HG02885 (cell line): Measurements from ENCODE around the gene EDDM3A.
"Not testable (repeated sequence)": the region's sequence is repeated elsewhere in the genome, so short reads cannot be mapped to it uniquely, and the experiment has no call there.

Source experiments
- ATAC-seq: cut with Tn5 transposase; IDR thresholded peaks from one replicate; pipeline ENCODE4 v1.9.1; 2021; ENCODE audit warnings: mild to moderate bottlenecking; ENCODE audit not compliant: unreplicated experiment, poor library complexity

EDDM3A gene

DNA sequence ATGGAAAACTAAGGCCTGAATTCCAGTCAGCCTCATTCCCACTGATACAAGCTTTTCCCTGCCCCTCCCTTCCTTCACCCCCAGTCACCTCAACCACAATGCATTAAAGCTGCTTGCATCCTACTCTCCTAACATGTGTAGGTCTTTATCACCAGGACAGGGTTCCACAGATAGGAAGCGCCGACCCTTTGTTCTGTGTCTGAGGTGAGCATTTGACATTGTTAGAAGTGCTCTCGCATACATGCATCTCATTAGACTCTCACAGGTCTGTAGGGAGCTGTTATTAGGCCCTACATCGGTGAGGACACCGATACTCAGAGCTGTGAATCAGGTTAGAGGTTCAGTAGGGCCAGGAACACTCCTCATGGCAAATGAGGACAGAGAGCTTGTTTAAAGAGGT lies 13.2 kb upstream of the EDDM3A start:
- ATAC-seq = no peak

DNA sequence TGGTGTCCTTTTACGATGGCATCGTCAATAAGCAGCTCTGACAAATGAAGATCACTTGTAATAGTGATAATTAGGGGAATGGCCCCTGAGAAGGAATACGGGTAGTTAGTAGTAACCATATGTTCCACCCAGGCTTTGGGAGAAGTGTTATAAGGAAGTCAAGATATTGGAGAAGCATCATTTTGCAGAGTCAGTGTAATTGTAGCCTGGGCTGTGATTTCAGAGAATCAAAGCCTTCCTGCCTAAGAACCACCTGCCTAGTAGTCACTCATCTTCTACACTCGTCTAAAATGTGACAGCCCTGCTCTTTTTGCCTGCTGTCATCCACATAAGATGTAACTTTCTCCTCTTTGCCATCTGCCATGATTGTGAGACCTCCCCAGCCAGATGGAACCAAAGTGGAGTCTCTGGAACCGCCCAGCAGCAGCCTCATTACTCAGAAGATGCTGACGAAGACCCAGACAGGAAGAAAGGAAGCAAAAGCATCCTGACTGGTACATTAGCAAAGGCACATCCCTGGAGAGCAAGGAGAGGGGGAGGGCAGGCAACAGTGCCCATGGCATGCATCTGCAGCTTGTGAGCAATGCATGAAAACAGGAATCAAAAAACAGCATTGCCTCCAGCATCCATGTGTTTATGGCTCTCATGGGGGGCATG lies 12.6 kb upstream of the EDDM3A start:
- ATAC-seq = no peak

DNA sequence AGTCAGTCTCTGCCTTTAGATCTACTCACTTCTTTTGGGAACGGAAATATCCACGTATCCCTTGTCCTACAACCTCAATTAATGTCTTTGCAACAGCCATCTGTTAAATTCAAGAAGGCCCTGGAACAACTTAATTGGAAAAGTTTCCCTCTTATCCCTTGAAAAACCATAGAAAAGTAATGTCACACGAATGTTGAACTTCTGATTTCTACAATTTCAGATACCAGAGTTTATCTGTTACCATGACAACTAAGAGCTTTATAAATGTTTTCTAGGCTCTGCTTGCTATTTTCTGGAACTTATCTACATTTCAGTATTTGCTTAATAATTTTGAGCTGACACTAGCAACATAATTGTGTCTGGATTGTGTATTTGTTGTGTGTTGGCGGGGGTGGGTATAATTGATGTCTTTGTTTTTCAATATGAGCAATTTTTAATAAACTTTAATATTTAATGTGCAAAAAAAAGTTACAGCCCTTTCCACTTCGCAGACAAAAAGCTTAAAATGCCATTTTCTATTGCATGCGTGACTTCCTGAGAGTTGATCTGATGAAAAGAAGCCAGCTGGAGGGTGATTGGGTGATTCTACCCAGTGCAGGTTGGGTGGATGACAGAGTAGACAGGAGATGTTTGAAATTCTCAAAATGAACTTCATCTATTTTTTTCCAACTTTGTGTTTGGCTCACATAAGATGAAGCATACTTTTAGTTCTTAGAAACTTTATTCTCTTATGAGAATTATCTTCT lies 11.8 kb upstream of the EDDM3A start:
- ATAC-seq = no peak

DNA sequence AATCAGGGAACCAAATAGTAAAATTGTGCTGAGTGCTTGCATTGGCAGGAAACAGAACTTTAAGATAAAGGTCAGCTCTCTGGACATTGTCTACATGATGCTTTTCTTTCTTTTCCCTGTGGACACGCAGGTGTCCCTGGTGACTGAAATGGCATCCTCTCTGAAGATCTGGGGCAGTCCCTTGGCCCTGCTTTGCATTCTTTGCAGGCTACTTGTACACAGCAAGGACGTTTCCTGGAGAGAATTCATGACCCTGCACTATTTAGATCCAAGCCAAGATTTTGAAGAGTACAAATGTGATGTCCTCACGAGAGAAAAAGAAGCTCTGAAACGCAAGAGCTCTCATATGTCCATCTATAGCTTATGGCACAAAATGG lies 11.3 kb upstream of the EDDM3A start:
- ATAC-seq = no peak

DNA sequence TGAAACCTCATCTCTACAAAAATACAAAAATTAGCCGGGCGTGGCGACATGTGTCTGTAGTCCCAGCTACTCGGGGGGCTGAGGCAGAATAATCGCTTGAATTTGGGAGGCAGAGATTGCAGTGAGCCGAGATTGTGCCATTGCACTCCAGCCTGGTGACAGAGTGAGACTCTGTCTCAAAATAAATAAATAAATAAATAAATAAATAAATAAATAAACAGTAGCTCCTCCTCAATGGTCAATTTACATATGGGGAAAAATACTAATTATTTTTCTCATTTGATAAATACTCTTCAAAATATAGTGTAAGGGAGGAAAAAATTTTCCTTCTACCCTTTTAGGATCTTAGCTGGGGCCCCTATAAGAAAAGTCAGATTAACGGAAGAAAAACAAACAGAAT lies 7.4 kb upstream of the EDDM3A start:
- ATAC-seq = not testable (repeated sequence)

DNA sequence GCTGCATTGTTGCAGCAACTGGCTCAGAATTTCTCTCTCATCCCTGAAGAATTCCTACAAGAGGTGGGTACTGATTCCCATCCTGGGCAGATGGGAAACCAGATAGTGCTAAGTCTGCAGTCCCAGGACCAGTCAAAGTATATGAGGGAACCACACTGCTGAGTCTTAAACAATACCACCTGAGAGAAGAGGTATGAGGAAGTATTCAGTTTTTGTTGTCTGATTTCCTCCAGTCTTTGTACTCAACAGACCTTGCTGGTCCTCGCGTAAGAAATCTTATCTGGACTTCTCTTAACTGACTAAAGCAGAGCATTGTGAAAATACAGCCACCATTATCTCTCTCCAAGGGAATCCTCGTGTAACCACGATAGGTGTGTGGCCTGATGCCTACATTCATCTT lies 3.6 kb upstream of the EDDM3A start:
- ATAC-seq = no peak

DNA sequence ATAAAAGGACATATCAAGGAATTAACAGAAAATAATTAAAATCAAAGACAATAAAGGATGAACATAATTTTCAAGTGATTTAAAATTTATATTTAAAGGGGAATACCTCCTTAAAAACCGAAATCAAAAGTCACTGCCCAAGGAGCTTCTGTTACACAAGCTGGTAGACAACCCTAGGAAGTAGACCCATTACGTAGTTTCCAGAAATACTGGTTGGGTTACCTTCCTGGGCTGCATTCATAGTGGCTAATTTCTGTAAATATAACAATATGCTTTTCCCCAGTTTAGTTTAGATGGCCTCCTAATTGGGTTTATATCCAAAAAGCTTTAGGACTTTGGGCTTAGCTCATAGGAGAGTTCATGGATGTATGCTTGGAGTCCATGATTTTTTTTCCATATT lies 2.1 kb upstream of the EDDM3A start:
- no peak for ATAC-seq

DNA sequence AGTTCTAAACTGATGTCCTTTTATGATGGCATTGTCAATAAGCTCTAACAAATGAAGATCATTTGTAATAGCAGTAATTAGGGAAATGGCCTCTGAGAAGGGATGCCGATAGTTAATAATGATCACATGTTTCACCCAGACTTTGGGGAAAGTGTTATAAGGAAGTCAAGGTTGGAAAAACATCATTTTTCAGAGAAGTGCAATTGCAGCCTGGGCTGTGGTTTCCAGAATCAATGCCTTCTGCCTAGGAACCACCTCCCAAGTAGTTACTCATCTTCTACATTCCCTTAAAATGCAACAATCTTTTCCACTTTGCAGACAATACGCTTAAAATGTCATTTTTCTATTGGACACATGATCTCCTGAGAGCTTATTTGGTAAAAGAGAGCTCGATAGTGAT lies 879 bp downstream of the EDDM3A start:
- ATAC-seq = no peak

DNA sequence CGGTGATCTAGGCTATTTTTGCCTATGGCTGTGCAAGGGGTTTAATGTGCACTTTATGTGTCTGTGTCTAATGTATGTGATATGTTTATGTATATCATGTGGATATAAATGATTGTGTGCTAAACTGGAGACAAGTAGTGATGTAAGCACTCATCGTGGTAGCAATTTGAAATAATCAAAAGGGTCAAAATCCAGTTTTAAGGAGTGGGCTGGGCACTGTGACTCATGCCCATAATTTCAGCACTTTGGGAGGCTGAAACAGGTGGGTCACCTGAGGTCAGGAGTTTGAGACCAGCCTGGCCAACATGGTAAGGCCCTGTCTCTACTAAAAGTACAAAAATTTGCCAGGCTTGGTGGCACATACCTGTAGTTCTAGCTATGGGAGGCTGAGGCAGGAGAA lies 2.8 kb downstream of the EDDM3A start:
- ATAC-seq = no peak

DNA sequence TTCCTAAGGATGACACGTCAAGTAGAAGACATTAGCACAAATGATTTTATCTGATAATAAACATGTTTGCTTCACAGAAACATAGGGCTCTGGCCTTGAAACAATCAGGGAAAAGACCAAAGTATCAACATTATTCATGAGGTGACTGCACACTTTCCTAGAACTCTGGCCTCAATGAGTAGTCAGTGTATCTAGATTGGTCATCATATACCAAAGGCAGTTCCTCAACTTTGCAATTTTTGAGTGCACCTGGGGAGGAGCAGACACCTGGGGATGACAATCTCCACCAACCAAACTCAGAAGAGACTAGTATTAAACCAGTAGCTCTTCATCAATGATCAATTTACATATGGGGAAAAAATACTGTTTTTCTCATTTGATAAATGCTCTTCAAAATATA lies 4.5 kb downstream of the EDDM3A start:
- no peak for ATAC-seq

DNA sequence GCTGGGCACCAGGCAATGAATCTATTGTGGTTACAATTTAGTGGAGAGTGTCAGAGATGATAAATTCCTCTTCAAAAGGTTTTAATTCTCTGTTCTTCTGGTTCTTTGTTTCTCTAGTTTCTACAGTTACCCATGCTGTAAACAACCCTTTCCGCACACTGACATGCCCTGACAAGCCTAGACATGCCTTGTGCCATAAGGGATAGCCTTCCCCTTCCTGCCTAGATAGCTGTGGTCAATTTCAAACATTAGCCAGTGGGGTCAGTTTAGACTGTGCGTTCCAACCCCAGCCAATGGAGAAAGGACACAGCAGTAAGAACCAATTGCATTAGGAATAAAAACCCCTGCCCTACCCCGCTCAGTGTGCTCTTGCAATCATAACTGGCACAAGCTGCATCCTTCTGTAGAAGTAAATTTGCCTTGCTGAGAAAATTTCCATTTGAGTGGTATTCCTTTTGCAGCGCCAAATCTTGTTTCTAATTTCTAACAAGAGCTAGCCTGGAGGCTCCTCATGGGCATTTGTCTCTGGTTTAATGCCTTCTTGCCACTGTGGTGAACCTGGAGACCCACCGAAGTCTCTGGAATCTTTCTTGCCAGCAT lies 6.4 kb downstream of the EDDM3A start:
- no peak for ATAC-seq

DNA sequence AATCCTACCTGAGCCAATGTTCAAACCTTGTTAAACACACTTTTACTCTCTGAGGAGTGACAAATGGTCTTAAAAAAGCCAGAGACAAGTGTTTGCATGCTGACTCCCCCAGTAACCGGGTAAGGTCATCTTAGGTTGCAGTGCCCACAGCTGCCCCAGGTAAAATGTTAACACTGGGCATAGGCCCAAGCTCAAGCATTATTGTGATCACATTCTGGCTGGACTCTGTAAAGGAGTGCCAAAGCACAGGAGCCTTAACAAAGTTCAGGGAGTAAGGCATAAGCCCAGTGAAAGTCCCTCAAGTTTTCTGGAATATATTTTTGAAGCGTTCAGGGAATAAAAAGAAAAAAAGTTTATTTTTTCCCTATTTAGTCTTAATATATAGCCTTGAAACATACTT lies 8.6 kb downstream of the EDDM3A start:
- ATAC-seq = no peak

DNA sequence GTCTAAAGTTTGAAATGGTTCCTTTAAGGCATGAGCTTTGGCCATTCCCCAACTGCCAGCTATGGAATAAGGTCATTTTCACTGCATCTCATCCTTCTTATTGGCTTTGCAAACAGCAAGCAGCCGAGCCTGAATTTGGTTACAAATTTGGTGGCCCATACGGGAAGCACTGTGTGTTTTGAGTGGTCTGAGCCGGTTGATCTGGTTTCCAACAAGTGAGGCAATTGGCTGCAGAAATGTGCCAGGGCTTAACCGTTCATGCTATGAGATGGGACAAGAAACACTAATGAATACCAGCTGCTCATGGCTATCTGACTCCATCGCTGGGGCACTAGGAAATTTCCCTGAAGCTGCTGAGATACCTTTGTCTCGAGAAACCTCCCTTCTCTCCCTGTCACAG lies 9.3 kb downstream of the EDDM3A start:
- ATAC-seq = no peak

DNA sequence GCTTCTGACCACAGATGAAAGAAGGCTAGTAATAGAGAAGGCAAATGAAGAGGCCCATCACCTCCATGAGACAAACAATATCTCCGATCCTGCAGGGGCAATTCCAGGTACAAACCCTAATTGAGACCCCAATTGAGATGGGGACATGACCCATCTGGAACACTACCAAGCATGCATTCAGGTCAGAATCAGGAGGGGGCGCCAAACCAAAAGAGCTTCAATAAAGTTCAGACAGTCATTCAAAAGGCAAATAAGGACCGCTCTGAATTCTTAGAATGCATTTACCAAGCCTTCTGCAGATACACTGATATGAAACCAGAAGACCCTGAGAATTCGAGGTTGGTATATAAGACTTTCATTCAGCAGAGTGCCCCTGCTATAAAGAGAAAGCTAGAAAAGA lies 12.3 kb downstream of the EDDM3A start:
- ATAC-seq = no peak

DNA sequence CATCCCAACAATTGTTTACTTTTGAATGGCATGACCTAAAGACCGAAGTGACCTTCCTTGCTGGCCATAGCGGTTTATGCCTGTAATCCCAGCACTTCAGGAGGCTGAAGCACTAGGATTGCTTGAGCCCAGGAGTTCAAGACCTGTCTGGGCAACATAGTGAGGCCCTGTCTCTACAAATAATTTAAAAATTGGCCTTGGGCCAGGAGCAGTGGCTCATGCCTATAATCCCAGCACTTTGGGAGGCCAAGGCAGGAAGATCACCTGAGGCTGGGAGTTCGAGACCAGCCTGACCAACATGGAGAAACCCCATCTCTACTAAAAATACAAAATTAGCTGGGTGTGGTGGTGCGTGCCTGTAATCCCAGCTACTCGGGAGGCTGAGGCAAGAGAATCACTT lies 13.8 kb downstream of the EDDM3A start:
- not testable (repeated sequence) for ATAC-seq

DNA sequence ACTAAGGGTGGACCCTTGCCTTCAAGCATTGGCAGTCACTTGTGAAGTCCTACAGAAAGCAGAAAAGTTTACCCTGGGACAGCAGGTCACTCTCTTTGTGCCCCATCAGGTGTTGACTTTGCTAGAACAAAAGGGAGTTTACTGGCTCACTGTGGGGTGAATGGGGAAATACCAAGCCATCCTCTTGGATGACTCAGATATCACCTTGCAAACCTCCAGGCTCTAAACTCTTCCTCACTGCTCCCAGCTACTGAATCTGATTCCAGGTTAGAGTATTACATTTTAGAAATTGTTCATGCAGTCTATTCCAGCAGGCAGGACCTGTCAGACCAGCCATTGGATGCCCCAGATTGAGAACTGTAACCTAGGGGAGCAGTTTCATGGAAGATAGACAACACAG lies 15.3 kb downstream of the EDDM3A start:
- ATAC-seq = no peak

DNA sequence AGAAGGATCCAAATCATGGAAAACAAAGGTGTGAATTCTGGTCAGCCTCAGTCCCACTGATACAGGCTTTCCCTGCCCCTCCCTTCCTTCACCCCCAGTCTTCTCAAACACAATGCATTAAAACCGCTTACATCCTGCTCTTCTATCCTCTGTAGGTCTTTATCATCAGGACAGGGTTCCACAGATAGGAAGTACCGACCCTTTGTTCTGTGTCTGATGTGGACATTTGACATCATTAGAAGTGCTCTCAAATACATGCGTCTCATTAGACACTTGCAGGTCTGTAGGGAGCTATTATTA lies 22.9 kb downstream of the EDDM3A start:
- no peak for ATAC-seq

DNA sequence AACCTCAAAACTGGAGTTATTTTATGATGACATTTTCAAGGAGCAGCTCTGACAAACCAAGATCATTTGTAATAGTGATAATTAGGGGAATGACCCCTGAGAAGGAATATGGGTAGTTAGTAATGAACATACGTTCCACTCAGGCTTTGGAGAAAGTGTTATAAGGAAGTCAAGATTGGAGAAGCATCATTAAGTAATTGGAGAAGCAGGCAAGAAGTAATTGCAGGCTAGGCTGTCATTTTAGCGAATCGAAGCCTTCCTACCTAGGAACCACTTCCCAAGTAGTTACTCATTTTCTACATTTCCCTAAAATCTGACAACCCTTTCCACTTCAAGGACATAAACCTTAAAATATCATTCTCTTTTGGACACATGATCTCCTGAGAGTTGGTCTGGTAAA lies 23.7 kb downstream of the EDDM3A start:
- ATAC-seq = no peak

DNA sequence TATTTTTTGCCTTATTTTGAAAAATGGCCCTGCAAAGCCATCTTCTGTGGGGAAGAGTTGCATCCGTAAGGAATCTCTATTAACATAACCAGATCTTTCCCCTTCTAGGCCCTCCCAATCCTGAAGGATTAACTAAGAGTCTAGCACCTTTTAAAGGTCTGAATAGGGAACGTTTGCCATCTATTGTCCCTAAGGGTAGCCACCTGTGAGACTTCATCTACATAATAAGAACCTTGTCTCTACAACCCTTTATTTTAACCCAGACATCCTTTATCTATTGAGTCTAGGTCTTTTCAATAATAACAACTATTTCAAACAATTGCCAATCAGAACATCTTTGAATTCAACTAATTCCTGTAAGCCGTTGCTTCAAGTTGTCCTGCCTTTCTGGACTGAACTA lies 27.0 kb downstream of the EDDM3A start:
- ATAC-seq = no peak

DNA sequence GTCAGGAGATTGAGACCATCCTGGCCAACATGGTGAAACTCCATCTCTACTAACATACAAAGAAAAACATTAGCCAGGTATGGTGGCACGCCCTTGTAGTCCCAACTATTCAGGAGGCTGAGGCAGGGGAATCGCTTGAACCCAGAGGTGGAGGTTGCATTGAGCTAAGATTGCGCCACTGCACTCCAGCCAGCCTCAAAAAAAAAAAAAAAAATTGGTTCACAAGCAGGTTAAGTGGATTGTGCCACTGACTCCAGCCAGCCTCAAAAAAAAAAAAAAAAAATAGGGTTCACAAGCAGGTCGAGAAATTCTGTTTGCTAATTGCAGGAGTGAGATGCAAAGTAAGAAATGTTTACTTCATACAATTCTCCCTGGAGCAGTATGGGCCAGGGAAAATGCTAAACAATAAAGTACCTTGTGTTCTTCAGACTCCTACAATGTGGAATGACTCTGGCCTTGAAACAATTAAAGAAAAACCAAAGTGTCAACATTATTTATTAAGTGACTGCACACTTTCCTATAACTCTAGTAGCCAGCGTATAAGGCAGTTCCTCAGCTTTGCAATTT lies 28.7 kb downstream of the EDDM3A start:
- no peak for ATAC-seq

DNA sequence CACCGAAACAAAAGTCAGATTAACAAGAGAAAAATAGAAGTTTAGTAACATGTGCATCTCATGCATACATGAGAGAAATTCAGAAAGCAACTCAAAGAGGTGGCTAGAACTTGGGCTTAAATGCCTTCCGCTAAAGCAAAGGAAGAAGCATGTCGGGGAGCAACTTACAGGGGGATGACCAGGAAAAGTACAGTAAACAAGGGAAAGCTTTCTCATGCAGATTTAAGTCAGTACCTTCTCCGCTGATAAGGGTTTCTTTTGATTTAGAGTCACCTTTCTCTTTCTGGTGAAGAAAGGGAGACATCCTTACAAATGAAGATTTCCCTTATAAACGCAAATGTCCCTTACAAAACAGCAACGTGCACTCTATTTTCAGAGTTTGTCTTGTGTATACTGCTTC lies 29.4 kb downstream of the EDDM3A start:
- ATAC-seq = no peak

DNA sequence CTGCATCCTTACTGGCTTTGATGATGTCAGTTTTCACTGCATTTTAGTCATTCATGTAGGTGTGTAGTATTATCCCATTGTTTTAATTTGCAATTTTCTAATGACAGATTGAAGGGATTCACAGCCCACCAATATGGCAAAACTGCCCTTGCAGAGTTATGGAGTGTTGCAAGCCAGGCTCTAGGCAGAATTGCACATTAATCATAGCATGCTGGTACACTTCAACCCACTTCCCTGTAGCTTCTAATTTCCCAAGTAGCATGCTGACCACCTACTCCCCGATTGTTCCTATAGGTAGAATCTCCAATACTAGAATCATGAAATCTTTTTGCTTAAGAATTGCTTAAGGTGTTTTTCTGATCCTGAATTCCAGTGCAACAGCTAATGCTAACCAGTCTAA lies 30.2 kb downstream of the EDDM3A start:
- ATAC-seq = no peak
